EH (cell line): ENCODE measurements around the gene AGXT.

Experiments
- DNase-seq: peaks from one replicate; pipeline ENCODE4 v3.0.0-alpha.2; 2015; ENCODE audit warnings: low read depth

AGXT gene

GRCh38 chr2:240915526-240916341 is 47.1 kb downstream of the AGXT start:
- no peak for DNase-seq

- DNase-seq = peak; percentile 94
These were observed 48.0 kb downstream of the AGXT start for GRCh38 chr2:240916571-240917008.

DNA sequence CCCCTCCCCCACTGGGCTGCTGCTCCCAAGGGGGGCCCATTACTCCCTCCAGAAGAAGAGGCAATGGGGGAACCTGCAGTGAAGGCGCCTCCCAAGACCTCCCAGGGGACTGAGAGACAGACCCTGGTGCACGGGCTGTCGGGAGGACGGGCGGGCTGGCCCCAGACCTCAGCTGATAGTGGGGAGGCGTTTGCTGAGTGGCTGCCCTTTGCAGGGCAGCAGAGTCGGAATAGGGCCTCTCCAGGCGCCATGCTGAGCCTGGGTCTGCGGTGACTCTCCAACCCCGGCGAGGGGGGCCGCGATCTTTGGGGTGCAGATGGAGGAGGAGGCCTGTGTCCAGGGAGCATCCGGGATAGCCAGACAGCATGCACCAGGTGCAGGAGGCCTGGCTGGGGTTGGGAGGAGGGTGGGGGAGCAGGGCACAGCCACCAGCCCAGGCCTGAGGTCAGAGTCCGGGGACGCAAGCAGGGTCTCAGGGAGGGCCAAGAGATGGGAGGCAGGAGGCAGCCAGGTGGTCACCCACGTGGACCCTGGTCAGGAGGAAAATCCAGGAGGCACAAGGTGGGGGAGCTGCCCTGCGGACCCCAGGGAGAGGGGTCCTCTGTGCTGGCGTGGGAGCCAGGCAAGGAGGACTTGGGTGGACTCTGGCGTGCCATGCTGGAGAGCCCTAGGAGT is 48.5 kb downstream of the AGXT start:
- DNase-seq = no peak

- DNase-seq = peak; percentile 13
These were observed 49.1 kb downstream of the AGXT start for GRCh38 chr2:240917684-240918257.

DNA sequence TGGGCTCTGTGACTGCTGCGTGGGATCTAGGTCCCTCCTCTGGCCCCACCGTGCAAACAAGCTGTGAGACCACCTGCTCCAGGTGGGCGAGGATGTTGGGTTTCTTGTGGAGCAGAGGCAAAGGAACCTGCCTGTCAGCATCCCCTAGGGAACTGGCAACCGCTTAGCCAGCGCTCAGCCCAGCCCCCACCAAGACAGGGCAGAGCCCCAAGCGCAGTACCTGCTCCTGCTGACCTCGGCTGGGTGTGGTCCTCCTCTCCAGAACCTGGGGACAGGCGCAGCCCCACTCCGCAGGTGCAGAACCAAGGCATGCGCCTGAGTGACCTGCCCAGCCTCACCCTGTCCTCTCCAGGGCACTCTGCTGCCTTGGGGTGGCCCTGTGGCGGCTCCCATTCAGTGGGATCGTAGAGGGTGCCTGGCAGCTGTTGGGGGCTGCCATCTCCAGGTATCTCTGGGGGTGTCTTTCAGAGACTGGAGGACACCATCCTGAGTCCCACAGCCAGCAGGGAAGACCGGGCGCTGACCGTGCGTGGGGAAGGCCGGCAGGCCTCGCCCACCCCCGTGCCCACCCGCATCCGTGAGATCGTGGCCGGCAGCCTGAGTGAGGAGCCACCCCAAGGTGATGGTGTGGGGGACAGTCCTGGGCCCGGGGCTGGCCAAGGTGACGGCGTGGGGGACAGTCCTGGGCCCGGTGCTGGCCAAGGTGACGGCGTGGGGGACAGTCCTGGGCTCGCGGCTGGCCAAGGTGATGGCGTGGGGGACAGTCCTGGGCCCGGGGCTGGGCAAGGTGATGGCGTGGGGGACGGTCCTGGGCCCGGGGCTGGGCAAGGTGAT is 49.9 kb downstream of the AGXT start:
- DNase-seq = no peak

GRCh38 chr2:240919161-240919781 is 50.6 kb downstream of the AGXT start:
- DNase-seq = no peak

GRCh38 chr2:240919786-240920782 is 51.5 kb downstream of the AGXT start:
- DNase-seq = no peak

- DNase-seq = no peak
These were observed 52.2 kb downstream of the AGXT start for GRCh38 chr2:240920783-240921231.

- peak; percentile 97 for DNase-seq
These were observed 52.8 kb downstream of the AGXT start for GRCh38 chr2:240921311-240921994.

- DNase-seq = no peak
These were observed 53.3 kb downstream of the AGXT start for GRCh38 chr2:240921995-240922244.

- no peak for DNase-seq
These were observed 53.8 kb downstream of the AGXT start for GRCh38 chr2:240922245-240922981.

DNA sequence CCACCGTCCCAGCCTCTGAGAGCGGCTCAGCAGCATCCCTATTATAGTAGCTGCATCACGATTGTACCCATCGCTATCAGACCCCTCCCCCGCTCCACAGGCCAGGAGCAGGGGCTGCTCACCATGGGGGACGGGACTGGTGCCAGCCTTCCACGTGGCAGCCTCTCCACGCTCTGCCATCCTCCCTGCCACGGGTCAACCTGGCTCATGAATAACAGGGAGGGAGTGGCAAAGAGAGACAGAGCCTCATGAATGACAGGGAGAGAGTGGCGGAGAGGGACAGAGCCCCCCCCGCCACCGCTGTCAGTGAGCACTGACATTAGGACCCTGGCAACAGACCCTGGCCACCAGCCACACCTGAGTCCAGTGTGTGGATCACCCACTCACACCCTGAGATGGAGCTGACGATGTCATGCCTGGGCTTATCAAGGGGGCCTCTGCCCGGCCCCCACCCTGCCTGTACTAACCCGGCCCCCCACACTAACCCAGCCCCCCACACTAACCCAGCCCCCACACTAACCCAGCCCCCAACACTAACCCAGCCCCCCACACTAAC is 54.4 kb downstream of the AGXT start:
- no peak for DNase-seq

GRCh38 chr2:240925191-240925567 is 56.6 kb downstream of the AGXT start:
- no peak for DNase-seq

- DNase-seq = no peak
These were observed 57.2 kb downstream of the AGXT start for GRCh38 chr2:240925568-240926515.

- peak; percentile 39 for DNase-seq
These were observed 58.1 kb downstream of the AGXT start for GRCh38 chr2:240926516-240927389.

- DNase-seq = no peak
These were observed 58.8 kb downstream of the AGXT start for GRCh38 chr2:240927390-240927781.
